Epithelial cell of proximal tubule (primary cell): ENCODE data around the gene RBM19. TPM values are rescaled to one million over a fixed set of nuclear protein-coding genes. Genes with fewer than 3 reads are reported as not detected.

ENCODE experiments used
- DNase-seq: peaks from one replicate; pipeline ENCODE4 v3.0.0-alpha.2; 2011; ENCODE audit warnings: low read depth
- H3K4me3 ChIP-seq: 2 replicates; pipeline ENCODE4 v1.5.1; 2011; ENCODE audit warnings: low read depth, mild to moderate bottlenecking, low read length
- CTCF ChIP-seq: conservative IDR thresholded peaks from 2 replicates; pipeline ENCODE4 v1.5.1; 2012; ENCODE audit warnings: low read depth, mild to moderate bottlenecking, low read length
- total RNA-seq: library from RNA; depleted of rRNA; stranded (reverse); fragments of >200 nt; gene quantifications from 2 replicates; pipeline ENCODE4 v1.2.3, GENCODE V29; 2015

The RBM19 gene
- total RNA-seq, 1 donor from 2014 or later: 26.5 TPM

DNA sequence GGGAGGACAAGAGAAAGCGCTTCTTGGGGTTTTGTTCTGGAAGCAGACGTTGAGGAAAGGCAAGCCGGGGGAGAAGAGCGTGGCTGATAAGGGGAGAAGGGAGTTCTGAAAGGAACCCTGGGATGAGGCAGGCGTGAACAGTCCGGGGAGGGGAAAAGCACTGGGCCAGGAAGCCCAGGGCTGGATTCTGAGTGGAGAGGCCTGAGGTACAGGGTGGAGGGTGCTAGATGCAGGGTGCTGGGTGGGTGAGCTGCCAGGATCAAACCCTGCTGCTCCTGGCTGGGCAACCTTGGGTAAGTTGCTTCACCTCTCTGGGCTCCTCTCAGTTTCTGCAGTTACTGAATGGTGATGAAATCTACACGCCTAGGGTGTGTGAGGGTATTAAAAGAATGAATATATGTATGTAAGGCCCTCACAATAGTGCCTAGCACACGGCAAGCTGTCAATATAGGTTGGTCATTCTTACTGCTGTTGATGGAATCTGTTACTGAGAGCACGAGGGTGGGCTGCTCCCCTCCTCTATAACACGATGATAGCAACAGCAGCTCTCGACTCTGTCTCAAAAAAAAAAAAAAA, 138.5 kb downstream of the RBM19 start:
- no peak for DNase-seq
- no peak for TF ChIP-seq CTCF
- no peak overlapping the region for H3K4me3 ChIP-seq

DNA sequence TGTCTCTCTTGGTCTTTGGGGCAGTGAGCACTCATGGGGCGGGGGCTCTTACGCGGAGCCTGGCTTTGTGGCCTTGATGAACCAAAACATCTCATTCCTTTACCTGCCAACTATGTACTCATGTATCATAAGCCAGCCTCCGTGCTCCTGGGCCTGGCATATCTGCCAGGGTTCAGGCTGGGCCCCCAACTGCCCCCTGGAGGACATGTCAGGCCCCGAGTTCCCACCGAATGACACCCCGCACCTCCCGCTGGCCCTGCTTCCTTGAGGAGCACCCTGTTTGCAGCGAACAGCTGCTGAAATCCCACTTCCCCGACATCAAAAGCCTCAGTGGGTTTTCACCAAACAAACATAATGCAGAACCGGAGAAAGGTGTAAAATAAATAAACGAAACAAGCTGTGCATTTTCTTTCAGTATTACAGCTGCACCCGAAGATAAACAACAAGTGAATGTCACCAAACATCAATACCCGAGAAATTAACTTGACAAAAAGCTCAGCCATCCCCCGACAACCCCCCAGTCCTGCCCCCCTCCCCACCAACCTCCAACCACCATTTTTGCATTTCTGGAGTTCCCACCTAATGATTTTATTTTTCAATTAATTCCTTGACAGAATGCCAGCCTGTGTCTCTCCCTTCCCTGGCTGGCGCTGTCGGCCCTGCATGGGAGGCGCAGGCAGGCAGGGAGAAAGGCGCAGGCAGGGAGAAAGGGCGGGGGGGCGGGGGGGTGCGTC, 139.2 kb downstream of the RBM19 start:
- peak; percentile 11 for TF ChIP-seq CTCF
- no peak for DNase-seq
- no peak overlapping the region for H3K4me3 ChIP-seq

DNA sequence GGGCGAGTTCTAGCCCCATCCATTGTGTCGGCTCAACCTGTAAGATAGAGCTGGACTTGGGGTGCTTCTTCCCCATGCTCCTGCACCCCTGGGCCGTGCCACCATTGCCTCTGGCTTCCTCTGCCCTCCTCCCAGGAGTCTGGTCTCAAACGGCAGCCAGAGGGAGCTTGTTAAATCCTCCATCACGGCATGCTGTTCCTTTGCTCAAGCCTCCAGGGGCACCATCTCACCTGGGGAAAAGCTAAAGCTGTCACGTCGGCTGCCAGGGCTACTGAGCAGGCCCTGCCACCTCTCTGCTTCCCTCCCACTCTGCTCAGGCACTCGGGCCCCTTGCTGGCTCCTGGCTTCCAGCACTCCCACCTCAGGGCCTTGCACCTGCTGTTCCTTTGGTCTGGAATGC, 140.4 kb downstream of the RBM19 start:
- no peak for TF ChIP-seq CTCF

GRCh38 chr12:113823816-113824215, 142.3 kb downstream of the RBM19 start:
- DNase-seq: no peak
- no peak for TF ChIP-seq CTCF

More for the DNA sequence above, 140.4 kb downstream of the RBM19 start:
- DNase-seq: no peak
- H3K4me3 ChIP-seq: no peak overlapping the region

GRCh38 chr12:113823016-113823415, 143.1 kb downstream of the RBM19 start:
- DNase-seq: no peak
- TF ChIP-seq CTCF: no peak

More at GRCh38 chr12:113823816-113824215, 142.3 kb downstream of the RBM19 start:
- H3K4me3 ChIP-seq: no peak overlapping the region

GRCh38 chr12:113820842-113821241, 145.3 kb downstream of the RBM19 start:
- no peak for DNase-seq
- no peak for TF ChIP-seq CTCF

More at GRCh38 chr12:113823016-113823415, 143.1 kb downstream of the RBM19 start:
- H3K4me3 ChIP-seq: no peak overlapping the region

More at GRCh38 chr12:113820842-113821241, 145.3 kb downstream of the RBM19 start:
- H3K4me3 ChIP-seq: no peak overlapping the region
